22Rv1 (cell line): Measurements from ENCODE around the gene UBE2E1.

Experiments used
- CTCF ChIP-seq: fragments of 450-650 bp; IDR thresholded peaks from 2 replicates; pipeline ENCODE4 v1.5.1; 2017; ENCODE audit warnings: mild to moderate bottlenecking
- ZFX ChIP-seq: fragments of 450-650 bp; IDR thresholded peaks from 2 replicates; pipeline ENCODE4 v1.6.1; 2017; ENCODE audit warnings: antibody characterized with exemption, borderline replicate concordance

- TF ChIP-seq CTCF (no peak), ZFX (no peak)
Observed at GRCh38 chr3:23820888-23821287, 15.1 kb downstream of the UBE2E1 start.
